ENCODE data around the gene PCDH9.

The PCDH9 gene

DNA sequence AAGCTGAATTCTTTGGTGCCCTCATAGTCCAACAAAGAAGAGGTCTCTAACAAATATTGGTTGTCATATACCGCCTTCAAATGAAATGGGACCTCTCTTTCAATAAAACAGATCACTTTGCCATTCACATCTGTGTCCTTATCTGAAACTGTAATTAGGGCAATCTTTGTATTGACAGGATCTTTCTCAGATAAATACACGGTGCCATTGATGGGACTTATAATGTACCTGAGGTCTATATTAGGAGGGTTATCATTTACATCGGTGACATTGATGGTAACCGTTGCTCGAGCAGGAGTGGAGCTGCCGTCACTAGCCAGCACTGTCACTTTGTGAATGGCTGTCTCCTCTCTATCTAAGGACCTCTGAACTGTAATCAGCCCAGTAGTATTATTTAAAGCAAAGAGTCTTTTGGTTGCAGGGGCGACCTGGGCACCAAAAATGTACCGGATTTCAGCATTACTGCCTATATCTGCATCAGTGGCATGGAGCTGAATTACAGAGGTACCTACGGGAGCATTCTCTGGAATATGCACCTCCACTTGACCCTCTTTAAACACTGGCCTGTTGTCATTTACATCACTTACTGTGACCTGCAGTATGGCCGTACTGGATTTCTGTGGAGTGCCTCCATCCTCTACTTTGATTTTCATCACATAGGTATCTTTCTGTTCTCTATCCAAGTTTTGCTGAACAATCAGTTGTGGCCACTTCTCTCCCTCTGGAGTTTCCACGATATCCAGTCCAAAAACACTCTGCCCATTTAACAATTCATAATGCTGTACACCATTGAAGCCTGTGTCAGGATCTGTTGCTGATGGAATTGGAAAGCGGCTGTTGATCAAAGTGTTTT, 2.8 kb downstream of the PCDH9 start:
- Histone ChIP-seq H3K36me3 (ENCODE audit: low read length) (peaks cover 13% of the 10 kb centered on the region; the same call in 1 of the 2 replicates), H4K20me1 (ENCODE audit: low read depth, low read length) (no peaks in the 10 kb centered on the region; the same call in 1 of the 2 replicates), H3K9me2 (replicated peaks; ENCODE audit: insufficient read depth, low read length) (no peaks in the 10 kb centered on the region), H3K9ac (ENCODE audit: low read length) (peak overlapping the region; percentile 56), H3K4me3 (ENCODE audit: insufficient read depth, low read length, poor library complexity, severe bottlenecking) (peak overlapping the region; percentile 60), H3F3A (ENCODE audit: insufficient read depth) (peaks cover 20% of the 10 kb centered on the region; the same call in 1 of the 2 replicates), H3K4me2 (ENCODE audit: low read depth, low read length, poor library complexity, severe bottlenecking) (peak overlapping the region; percentile 94), H3K27ac (ENCODE audit: low read depth, low read length) (no peak overlapping the region), H3K9me3 (ENCODE audit: insufficient read depth, low read length) (no peaks in the 10 kb centered on the region), H3K27me3 (ENCODE audit: low read length) (no peaks in the 10 kb centered on the region), H3K79me2 (ENCODE audit: insufficient read depth, low read length) (peaks cover 80% of the 10 kb centered on the region), H2AFZ (ENCODE audit: low read depth, low read length, severe bottlenecking) (no peak overlapping the region)
- TF ChIP-seq, protein P1, sequence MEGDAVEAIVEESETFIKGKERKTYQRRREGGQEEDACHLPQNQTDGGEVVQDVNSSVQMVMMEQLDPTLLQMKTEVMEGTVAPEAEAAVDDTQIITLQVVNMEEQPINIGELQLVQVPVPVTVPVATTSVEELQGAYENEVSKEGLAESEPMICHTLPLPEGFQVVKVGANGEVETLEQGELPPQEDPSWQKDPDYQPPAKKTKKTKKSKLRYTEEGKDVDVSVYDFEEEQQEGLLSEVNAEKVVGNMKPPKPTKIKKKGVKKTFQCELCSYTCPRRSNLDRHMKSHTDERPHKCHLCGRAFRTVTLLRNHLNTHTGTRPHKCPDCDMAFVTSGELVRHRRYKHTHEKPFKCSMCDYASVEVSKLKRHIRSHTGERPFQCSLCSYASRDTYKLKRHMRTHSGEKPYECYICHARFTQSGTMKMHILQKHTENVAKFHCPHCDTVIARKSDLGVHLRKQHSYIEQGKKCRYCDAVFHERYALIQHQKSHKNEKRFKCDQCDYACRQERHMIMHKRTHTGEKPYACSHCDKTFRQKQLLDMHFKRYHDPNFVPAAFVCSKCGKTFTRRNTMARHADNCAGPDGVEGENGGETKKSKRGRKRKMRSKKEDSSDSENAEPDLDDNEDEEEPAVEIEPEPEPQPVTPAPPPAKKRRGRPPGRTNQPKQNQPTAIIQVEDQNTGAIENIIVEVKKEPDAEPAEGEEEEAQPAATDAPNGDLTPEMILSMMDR (IDR thresholded peaks at IDR 0.05; ENCODE audit: insufficient read depth, low read length, poor library complexity, severe bottlenecking), result no peak
- no peak for TF ChIP-seq EZH2phosphoT487 (conservative IDR thresholded peaks at IDR 0.05; ENCODE audit: low read length)

DNA sequence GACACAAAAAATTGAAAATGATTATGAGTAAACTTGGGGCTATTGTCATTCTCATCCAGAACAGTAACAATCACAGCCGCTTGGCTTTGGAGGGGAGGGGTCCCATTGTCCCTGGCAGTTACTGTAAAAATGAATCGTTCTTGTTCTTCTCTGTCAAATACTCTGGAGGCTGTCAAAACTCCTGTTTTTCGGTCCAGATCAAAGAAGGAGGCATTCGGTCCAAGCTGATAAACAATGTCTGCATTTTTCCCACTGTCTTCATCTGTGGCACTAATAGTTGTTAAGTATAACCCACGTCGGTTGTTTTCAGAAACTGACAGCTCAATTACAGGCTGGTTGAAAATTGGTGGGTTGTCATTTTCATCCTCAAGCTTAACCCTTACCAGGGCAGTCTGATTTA, 3.4 kb downstream of the PCDH9 start:
- H3K27me3 ChIP-seq (ENCODE audit: low read length), result no peaks in the 10 kb centered on the region
- peak overlapping the region; percentile 94 for H3K4me2 ChIP-seq (ENCODE audit: low read depth, low read length, poor library complexity, severe bottlenecking)
- H3K9me3 ChIP-seq (ENCODE audit: insufficient read depth, low read length), result no peaks in the 10 kb centered on the region
- H3F3A ChIP-seq (ENCODE audit: insufficient read depth), result peaks cover 16% of the 10 kb centered on the region; the same call in 1 of the 2 replicates
- H2AFZ ChIP-seq (ENCODE audit: low read depth, low read length, severe bottlenecking), result no peak overlapping the region
- TF ChIP-seq, protein P1 (IDR thresholded peaks at IDR 0.05; ENCODE audit: insufficient read depth, low read length, poor library complexity, severe bottlenecking), result no peak
- TF ChIP-seq EZH2phosphoT487 (conservative IDR thresholded peaks at IDR 0.05; ENCODE audit: low read length), result no peak
- peaks cover 13% of the 10 kb centered on the region; the same call in 1 of the 2 replicates for H3K36me3 ChIP-seq (ENCODE audit: low read length)
- H3K9ac ChIP-seq (ENCODE audit: low read length), result peak overlapping the region; percentile 56; the same call in 1 of the 2 replicates
- H4K20me1 ChIP-seq (ENCODE audit: low read depth, low read length), result no peaks in the 10 kb centered on the region; the same call in 1 of the 2 replicates
- H3K27ac ChIP-seq (ENCODE audit: low read depth, low read length), result no peak overlapping the region
- peaks cover 87% of the 10 kb centered on the region for H3K79me2 ChIP-seq (ENCODE audit: insufficient read depth, low read length)
- H3K9me2 ChIP-seq (replicated peaks; ENCODE audit: insufficient read depth, low read length), result no peaks in the 10 kb centered on the region
- peak overlapping the region; percentile 60 for H3K4me3 ChIP-seq (ENCODE audit: insufficient read depth, low read length, poor library complexity, severe bottlenecking)

DNA sequence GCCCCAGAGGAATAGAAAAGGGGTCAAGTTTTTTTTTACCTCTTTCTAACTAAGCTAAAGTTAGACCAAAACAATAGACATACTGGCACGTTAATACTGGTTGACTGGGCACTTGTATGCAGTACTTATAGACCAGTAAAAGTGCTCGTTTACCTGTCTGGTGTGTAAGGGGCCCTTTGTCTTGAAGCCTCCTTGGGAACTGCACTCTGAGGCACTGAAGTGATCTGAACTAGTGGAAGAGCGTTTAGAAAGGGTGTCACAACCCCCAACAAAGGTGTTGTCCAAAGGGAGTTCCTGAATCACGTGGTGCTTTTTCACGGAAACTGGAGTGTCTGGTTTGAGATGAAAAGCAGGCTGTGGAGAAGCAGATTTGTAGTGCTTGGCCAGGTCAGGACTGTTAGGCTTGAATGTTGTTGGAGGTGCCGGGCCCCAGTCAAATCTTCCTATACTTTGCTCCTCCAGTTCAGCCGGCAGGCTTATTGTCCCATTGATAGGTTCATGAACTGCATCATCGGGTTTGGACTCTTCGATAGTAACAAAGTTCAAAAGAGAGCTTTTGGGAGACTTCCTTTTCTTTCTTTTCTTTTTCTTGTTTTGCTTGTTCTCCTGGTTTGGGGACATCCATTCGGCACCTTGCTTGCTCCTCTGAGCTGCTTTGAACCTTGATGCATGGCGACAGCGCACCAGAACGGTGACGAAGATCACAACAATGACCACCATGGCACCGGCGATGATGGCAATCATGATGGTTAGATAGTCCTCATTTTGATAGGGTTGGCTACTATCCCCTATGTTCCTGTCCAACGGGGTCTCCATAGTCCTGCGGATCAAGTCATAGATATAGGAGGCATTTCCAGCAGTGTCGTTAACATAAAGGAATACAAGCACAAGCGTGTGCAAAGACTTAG, 4.6 kb downstream of the PCDH9 start:
- Histone ChIP-seq H3K27ac (ENCODE audit: low read depth, low read length) (peak overlapping the region; percentile 48), H2AFZ (ENCODE audit: low read depth, low read length, severe bottlenecking) (no peak overlapping the region), H3K4me3 (ENCODE audit: insufficient read depth, low read length, poor library complexity, severe bottlenecking) (peak overlapping the region; percentile 44), H3F3A (ENCODE audit: insufficient read depth) (peaks cover 13% of the 10 kb centered on the region; the same call in 1 of the 2 replicates), H3K4me2 (ENCODE audit: low read depth, low read length, poor library complexity, severe bottlenecking) (peak overlapping the region; percentile 94), H3K36me3 (ENCODE audit: low read length) (peaks cover 13% of the 10 kb centered on the region; the same call in 1 of the 2 replicates), H3K9ac (ENCODE audit: low read length) (peak overlapping the region; percentile 7), H3K9me2 (replicated peaks; ENCODE audit: insufficient read depth, low read length) (no peaks in the 10 kb centered on the region), H3K79me2 (ENCODE audit: insufficient read depth, low read length) (peaks cover 94% of the 10 kb centered on the region), H3K9me3 (ENCODE audit: insufficient read depth, low read length) (no peaks in the 10 kb centered on the region), H4K20me1 (ENCODE audit: low read depth, low read length) (no peaks in the 10 kb centered on the region; the same call in 1 of the 2 replicates), H3K27me3 (ENCODE audit: low read length) (no peaks in the 10 kb centered on the region)
- TF ChIP-seq, protein P1 (IDR thresholded peaks at IDR 0.05; ENCODE audit: insufficient read depth, low read length, poor library complexity, severe bottlenecking), result no peak
- TF ChIP-seq EZH2phosphoT487 (conservative IDR thresholded peaks at IDR 0.05; ENCODE audit: low read length), result no peak

Measured in SU-DHL-6 (cell line).